ENCODE data around the gene STAU1.

- TF ChIP-seq, protein P1, sequence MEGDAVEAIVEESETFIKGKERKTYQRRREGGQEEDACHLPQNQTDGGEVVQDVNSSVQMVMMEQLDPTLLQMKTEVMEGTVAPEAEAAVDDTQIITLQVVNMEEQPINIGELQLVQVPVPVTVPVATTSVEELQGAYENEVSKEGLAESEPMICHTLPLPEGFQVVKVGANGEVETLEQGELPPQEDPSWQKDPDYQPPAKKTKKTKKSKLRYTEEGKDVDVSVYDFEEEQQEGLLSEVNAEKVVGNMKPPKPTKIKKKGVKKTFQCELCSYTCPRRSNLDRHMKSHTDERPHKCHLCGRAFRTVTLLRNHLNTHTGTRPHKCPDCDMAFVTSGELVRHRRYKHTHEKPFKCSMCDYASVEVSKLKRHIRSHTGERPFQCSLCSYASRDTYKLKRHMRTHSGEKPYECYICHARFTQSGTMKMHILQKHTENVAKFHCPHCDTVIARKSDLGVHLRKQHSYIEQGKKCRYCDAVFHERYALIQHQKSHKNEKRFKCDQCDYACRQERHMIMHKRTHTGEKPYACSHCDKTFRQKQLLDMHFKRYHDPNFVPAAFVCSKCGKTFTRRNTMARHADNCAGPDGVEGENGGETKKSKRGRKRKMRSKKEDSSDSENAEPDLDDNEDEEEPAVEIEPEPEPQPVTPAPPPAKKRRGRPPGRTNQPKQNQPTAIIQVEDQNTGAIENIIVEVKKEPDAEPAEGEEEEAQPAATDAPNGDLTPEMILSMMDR (IDR thresholded peaks at IDR 0.05; ENCODE audit: insufficient read depth, low read length): no peak
- TF ChIP-seq, protein P2, sequence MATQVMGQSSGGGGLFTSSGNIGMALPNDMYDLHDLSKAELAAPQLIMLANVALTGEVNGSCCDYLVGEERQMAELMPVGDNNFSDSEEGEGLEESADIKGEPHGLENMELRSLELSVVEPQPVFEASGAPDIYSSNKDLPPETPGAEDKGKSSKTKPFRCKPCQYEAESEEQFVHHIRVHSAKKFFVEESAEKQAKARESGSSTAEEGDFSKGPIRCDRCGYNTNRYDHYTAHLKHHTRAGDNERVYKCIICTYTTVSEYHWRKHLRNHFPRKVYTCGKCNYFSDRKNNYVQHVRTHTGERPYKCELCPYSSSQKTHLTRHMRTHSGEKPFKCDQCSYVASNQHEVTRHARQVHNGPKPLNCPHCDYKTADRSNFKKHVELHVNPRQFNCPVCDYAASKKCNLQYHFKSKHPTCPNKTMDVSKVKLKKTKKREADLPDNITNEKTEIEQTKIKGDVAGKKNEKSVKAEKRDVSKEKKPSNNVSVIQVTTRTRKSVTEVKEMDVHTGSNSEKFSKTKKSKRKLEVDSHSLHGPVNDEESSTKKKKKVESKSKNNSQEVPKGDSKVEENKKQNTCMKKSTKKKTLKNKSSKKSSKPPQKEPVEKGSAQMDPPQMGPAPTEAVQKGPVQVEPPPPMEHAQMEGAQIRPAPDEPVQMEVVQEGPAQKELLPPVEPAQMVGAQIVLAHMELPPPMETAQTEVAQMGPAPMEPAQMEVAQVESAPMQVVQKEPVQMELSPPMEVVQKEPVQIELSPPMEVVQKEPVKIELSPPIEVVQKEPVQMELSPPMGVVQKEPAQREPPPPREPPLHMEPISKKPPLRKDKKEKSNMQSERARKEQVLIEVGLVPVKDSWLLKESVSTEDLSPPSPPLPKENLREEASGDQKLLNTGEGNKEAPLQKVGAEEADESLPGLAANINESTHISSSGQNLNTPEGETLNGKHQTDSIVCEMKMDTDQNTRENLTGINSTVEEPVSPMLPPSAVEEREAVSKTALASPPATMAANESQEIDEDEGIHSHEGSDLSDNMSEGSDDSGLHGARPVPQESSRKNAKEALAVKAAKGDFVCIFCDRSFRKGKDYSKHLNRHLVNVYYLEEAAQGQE (IDR thresholded peaks at IDR 0.05; ENCODE audit: insufficient replicate concordance, low read depth): no peak
- TF ChIP-seq POLR2AphosphoS5 (IDR thresholded peaks at IDR 0.05; ENCODE audit: low read depth): no peak
Observed at GRCh38 chr20:49148601-49149000, 39.5 kb downstream of the STAU1 start.

Measured in HL-60 (cell line).